Measurements from ENCODE around the gene ASIC4. TPM values are rescaled to one million over a fixed set of nuclear protein-coding genes. Genes with fewer than 3 reads are reported as not detected.

The ASIC4 gene
- total RNA-seq, 8 experiments from 2014 or later = 0.31 to 83.2 (median 19.4) TPM

DNA sequence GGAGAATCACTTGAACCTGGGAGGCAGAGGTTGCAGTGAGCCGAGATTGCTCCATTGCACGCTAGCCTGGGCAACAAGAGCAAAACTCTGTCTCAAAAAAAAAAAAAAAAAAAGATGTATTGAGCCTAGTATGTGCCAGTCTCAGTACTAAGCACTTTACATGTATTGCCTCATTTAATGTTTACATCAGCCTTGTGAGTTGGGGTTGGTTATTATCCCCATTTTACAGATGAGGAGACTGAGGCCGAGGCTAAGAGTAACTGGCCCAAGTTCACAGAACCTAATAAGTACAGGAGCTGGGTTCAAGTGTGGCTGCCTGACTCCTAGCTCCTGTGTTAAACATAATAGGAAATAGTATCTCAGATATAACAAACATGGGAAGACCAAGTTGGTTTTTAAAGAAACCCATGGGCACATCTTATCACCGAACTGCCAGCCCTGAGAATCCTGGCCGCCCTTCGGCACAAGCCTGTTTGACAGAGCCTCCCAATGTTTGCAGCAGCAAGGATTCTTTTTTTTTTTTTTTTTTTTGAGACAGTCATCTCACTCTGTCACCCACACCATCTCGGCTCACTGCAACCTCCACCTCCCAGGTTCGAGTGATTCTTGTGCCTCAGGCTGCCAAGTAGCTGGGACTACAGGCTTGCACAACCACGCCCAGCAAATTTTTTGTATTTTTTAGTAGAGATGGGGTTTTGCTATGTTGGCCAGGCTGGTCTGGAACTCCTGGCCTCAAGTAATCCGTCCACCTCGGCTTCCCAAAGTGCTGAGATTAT is 39.8 kb upstream of the ASIC4 start:
- in situ Hi-C loops (cut with MboI; ENCODE audit: low pct_unique_long_range_greater_than_20kb in 2 of 9, low sequenced_read_pairs in 9 of 9, unreplicated experiment in 9 of 9) = loop anchor here in 1 of 9 experiments (10.0 kb wide), 1 partner anchor 60 kb away; no protein-coding TSS in a partner anchor
- no peak overlapping the region for H3K27ac ChIP-seq
- H3K4me3 ChIP-seq = no peak overlapping the region
- no peak for ATAC-seq (replicated peaks in 6 of 8)
- peaks cover 26 to 38% of the 10 kb centered on the region in 2 donors for H3K4me1 ChIP-seq (replicated peaks in 1 of 2)
- 61 to 100% (median 83%) methylated on average over 1 to 8 of the region's 11 CpGs; no CpG with 5 or more reads in 1 of the 10 experiments for WGBS, 10 experiments

DNA sequence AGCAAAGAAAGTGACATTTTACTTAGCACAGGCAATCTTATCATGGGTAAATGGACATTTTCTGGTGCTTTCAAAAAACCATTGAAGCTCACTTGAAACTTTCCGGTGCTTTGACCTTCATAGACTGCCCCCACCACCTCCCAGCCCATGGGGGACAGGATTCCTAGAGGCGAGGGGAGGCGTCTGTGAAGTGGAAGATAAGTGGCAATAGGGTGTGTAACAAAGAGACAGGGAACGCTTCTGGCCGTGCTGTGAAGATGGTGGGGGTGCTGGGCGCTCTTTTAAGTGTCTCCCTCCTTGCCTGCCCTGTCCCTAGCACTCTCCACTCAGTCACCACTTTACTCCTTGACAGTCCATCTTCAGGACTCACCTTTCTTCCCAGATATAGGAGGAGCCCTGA is 39.0 kb upstream of the ASIC4 start:
- no peak overlapping the region for H3K4me3 ChIP-seq
- peak overlapping the region in 1 of 2 donors; percentile 39 for H3K27ac ChIP-seq
- WGBS, 10 experiments = 41 to 100% (median 64%) methylated on average over 1 to 5 of the region's 6 CpGs; no CpG with 5 or more reads in 3 of the 10 experiments
- H3K4me1 ChIP-seq (replicated peaks in 1 of 2) = peaks cover 26 to 36% of the 10 kb centered on the region in 2 donors
- no peak for ATAC-seq (replicated peaks in 6 of 8)
- in situ Hi-C loops (cut with MboI; ENCODE audit: low pct_unique_long_range_greater_than_20kb in 2 of 9, low sequenced_read_pairs in 9 of 9, unreplicated experiment in 9 of 9) = loop anchor here in 1 of 9 experiments (10.0 kb wide), 1 partner anchor 60 kb away; no protein-coding TSS in a partner anchor

DNA sequence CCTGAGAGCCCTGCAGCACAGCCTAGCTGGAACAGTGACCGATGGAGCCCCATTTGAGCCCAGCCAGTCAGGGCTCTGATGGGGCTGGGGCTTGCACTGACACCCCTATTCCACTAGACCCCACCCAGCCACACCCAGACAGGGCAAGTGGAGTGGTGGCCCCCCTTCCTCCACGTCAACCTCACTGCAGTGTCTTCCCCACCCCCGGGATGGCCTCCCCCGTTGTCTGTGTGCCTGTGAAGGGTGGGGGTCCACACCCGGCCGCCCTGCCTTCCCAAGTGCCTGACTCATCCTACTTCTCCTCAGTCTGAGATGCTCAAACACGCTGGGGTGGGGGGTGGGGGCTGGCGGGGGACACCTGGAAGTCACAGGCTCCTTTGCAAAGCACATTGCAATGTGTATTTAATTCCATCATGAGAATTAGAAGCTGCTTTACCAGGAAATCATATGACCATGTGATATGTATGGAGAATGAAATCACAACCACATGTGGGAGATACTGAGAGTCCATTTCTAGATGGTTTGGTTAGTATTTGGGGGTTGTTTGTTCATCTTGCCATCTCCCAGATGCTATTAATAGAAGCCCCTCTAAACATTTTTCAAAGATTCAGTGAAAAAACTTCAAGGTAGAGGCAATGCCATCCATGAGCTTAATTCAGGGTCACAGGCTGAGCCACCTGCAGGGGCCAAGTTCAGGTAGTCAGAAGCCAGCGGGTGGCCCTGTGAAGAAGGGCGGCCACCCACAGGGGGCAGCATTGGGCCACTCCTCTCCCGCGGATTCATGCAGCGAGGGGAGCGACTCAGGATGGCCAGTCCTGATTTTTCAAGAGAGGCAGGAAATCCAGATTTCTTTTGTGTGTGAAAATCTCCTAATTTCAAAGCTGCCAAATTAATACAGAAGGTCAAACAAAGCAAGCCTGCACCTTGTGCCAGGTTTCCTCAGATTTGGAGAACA is 38.3 kb upstream of the ASIC4 start:
- H3K4me1 ChIP-seq (replicated peaks in 1 of 2) = peaks cover 23 to 30% of the 10 kb centered on the region in 2 donors
- in situ Hi-C loops (cut with MboI; ENCODE audit: low pct_unique_long_range_greater_than_20kb in 2 of 9, low sequenced_read_pairs in 9 of 9, unreplicated experiment in 9 of 9) = loop anchor here in 1 of 9 experiments (10.0 kb wide), 1 partner anchor 59 kb away; no protein-coding TSS in a partner anchor
- peak overlapping the region in 2 of 5 donors; percentile 8 to 24 for H3K4me3 ChIP-seq
- 0% methylated on average over 3 to 6 of the region's 14 CpGs; no CpG with 5 or more reads in 8 of the 10 experiments for WGBS, 10 experiments
- peak; percentile 68 to 93 (median 78) for ATAC-seq (replicated peaks in 6 of 8)
- H3K27ac ChIP-seq = peak overlapping the region; percentile 74 to 88

DNA sequence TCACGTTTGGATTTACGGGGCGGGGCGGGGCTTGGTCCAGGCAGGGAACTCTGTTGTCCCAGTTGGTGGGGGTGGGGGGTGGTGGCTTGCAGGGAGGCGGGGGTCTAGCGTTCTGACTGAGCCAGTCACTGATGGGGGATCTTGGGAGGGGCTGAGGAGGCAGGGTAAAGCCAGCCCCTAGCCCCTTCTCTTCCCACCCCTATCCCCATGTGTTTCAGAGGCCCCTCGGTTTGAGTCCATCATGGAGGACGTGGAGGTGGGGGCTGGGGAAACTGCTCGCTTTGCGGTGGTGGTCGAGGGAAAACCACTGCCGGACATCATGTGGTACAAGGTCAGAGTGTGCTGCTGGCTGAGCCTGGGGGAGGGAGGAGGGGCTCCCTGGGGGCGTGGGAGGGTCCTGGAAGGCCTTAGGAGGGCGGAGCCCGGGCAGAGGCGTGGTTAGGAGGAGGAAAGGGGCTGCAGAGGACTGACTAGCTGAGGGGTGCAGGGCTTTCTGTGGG is 37.6 kb upstream of the ASIC4 start:
- no CpG with 5 or more reads among the region's 16 CpGs for WGBS, 10 experiments
- Histone ChIP-seq H3K27ac (peak overlapping the region; percentile 74 to 88), H3K4me1 (replicated peaks in 1 of 2) (peaks cover 23 to 27% of the 10 kb centered on the region in 2 donors), H3K4me3 (peak overlapping the region in 2 of 5 donors; percentile 8 to 24)
- ATAC-seq (replicated peaks in 6 of 8) = peak in 7 of 8 experiments; percentile 14 to 86 (median 84)
- in situ Hi-C loops (cut with MboI; ENCODE audit: low pct_unique_long_range_greater_than_20kb in 2 of 9, low sequenced_read_pairs in 9 of 9, unreplicated experiment in 9 of 9) = loop anchor here in 1 of 9 experiments (10.0 kb wide), 1 partner anchor 58 kb away; no protein-coding TSS in a partner anchor

DNA sequence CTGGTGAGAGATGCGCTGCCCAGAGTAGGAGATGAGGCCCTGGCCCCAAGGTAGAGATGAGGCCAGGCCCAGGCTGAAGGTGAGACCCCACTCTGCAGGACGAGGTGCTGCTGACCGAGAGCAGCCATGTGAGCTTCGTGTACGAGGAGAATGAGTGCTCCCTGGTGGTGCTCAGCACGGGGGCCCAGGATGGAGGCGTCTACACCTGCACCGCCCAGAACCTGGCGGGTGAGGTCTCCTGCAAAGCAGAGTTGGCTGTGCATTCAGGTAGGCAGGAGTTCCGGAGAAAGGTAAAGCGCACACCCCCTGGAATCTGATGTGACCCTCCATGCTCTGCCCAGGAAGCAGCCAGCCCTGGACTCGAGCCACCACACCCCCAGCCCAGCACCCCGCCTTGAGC is 37.1 kb upstream of the ASIC4 start:
- ATAC-seq (replicated peaks in 6 of 8) = no peak
- H3K4me3 ChIP-seq = no peak overlapping the region
- WGBS, 10 experiments = 60 to 80% (median 77%) methylated on average over 1 to 9 of the region's 13 CpGs; no CpG with 5 or more reads in 6 of the 10 experiments
- peaks cover 23 to 27% of the 10 kb centered on the region in 2 donors for H3K4me1 ChIP-seq (replicated peaks in 1 of 2)
- peak overlapping the region in 1 of 2 donors; percentile 8 for H3K27ac ChIP-seq
- in situ Hi-C loops (cut with MboI; ENCODE audit: low pct_unique_long_range_greater_than_20kb in 2 of 9, low sequenced_read_pairs in 9 of 9, unreplicated experiment in 9 of 9) = loop anchor here in 1 of 9 experiments (10.0 kb wide), 1 partner anchor 58 kb away; no protein-coding TSS in a partner anchor

DNA sequence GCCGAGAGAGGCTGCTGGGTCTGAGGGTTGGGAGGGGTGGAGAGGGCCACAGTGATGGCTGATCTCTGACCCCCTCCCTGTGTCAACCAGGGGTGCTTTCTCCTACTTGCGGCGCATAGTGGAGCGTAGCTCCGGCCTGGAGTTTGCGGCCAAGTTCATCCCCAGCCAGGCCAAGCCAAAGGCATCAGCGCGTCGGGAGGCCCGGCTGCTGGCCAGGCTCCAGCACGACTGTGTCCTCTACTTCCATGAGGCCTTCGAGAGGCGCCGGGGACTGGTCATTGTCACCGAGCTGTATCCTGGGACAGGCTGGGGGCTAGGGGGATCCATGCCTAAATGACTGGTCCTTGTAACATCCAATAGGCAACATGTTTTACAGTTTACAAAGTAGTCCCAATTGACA is 36.5 kb upstream of the ASIC4 start:
- Histone ChIP-seq H3K4me1 (replicated peaks in 1 of 2) (peaks cover 26 to 28% of the 10 kb centered on the region in 2 donors), H3K27ac (no peak overlapping the region), H3K4me3 (no peak overlapping the region)
- no peak for ATAC-seq (replicated peaks in 6 of 8)
- in situ Hi-C loops (cut with MboI; ENCODE audit: low pct_unique_long_range_greater_than_20kb in 2 of 9, low sequenced_read_pairs in 9 of 9, unreplicated experiment in 9 of 9) = loop anchor here in 1 of 9 experiments (10.0 kb wide), 1 partner anchor 57 kb away; no protein-coding TSS in a partner anchor
- 80 to 100% (median 87%) methylated on average over 1 to 7 of the region's 15 CpGs; no CpG with 5 or more reads in 4 of the 10 experiments for WGBS, 10 experiments

DNA sequence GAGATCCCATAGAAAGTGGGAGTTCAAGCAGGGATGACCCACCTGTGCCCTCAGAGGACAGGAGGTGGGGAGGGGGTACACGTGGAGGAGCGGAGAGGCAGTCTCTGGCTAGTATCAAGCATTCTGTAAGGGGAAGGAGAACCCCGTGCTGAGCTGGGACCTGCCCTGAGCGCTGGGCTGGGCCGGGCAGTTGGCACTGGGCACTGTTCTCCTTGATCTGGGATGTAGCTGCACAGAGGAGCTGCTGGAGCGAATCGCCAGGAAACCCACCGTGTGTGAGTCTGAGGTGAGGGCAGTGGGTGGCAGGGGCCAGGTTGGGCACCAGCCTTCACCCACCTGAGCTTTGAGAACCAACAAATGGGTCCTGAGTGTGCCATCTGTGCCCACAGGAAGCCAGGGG is 35.4 kb upstream of the ASIC4 start:
- Histone ChIP-seq H3K27ac (no peak overlapping the region), H3K4me3 (no peak overlapping the region), H3K4me1 (replicated peaks in 1 of 2) (peaks cover 37 to 39% of the 10 kb centered on the region in 2 donors)
- 32 to 100% (median 64%) methylated on average over 1 to 3 of the region's 8 CpGs; no CpG with 5 or more reads in 3 of the 10 experiments for WGBS, 10 experiments
- ATAC-seq (replicated peaks in 6 of 8) = no peak
- in situ Hi-C loops (cut with MboI; ENCODE audit: low pct_unique_long_range_greater_than_20kb in 2 of 9, low sequenced_read_pairs in 9 of 9, unreplicated experiment in 9 of 9) = loop anchor here in 1 of 9 experiments (10.0 kb wide), 1 partner anchor 56 kb away; no protein-coding TSS in a partner anchor

DNA sequence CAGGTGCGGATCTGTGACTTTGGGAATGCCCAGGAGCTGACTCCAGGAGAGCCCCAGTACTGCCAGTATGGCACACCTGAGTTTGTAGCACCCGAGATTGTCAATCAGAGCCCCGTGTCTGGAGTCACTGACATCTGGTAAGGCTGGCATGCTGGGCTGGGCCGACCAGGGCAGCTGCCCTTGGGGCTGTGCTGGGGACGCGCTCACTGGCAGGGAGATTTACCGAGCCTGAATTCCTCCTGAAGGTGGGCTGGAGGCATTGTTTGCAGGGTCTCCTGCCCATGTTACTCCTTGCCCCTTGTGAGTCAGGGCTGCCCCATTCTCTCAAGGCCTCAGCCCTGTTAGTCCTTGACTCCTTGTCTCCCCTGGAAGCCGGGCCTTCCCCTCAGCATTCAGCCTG is 34.3 kb upstream of the ASIC4 start:
- in situ Hi-C loops (cut with MboI; ENCODE audit: low pct_unique_long_range_greater_than_20kb in 2 of 9, low sequenced_read_pairs in 9 of 9, unreplicated experiment in 9 of 9) = no loop called here
- WGBS, 10 experiments = 58 to 80% (median 71%) methylated on average over 1 to 5 of the region's 8 CpGs; no CpG with 5 or more reads in 7 of the 10 experiments
- H3K27ac ChIP-seq = no peak overlapping the region
- peaks cover 47 to 50% of the 10 kb centered on the region in 2 donors for H3K4me1 ChIP-seq (replicated peaks in 1 of 2)
- ATAC-seq (replicated peaks in 6 of 8) = no peak
- no peak overlapping the region for H3K4me3 ChIP-seq

DNA sequence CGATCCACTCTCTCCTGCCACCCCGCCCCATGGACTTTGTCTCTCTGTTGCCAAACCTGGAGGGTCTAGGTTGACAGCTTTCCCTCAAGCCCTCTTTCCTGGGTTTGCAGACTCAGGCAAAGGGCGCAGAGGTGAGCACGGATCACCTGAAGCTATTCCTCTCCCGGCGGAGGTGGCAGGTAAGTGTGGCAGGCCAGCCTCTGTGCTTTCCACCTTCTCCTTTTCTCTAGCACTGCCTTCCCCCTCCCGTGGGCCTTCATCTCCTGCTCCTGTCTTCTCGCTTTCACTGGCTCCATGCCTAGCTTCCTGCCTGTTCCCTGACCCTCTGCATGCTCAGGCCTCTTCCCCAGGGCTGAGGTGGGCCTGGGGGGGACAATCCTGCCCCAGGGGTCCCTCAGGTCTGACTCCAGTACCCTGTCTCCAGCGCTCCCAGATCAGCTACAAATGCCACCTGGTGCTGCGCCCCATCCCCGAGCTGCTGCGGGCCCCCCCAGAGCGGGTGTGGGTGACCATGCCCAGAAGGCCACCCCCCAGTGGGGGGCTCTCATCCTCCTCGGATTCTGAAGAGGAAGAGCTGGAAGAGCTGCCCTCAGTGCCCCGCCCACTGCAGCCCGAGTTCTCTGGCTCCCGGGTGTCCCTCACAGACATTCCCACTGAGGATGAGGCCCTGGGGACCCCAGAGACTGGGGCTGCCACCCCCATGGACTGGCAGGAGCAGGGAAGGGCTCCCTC is 31.4 kb upstream of the ASIC4 start:
- Histone ChIP-seq H3K27ac (no peak overlapping the region), H3K4me1 (replicated peaks in 1 of 2) (peaks cover 46 to 51% of the 10 kb centered on the region in 2 donors), H3K4me3 (no peak overlapping the region)
- 14 to 100% (median 73%) methylated on average over 1 to 5 of the region's 17 CpGs; no CpG with 5 or more reads in 6 of the 10 experiments for WGBS, 10 experiments
- in situ Hi-C loops (cut with MboI; ENCODE audit: low pct_unique_long_range_greater_than_20kb in 2 of 9, low sequenced_read_pairs in 9 of 9, unreplicated experiment in 9 of 9) = no loop called here
- no peak for ATAC-seq (replicated peaks in 6 of 8)

DNA sequence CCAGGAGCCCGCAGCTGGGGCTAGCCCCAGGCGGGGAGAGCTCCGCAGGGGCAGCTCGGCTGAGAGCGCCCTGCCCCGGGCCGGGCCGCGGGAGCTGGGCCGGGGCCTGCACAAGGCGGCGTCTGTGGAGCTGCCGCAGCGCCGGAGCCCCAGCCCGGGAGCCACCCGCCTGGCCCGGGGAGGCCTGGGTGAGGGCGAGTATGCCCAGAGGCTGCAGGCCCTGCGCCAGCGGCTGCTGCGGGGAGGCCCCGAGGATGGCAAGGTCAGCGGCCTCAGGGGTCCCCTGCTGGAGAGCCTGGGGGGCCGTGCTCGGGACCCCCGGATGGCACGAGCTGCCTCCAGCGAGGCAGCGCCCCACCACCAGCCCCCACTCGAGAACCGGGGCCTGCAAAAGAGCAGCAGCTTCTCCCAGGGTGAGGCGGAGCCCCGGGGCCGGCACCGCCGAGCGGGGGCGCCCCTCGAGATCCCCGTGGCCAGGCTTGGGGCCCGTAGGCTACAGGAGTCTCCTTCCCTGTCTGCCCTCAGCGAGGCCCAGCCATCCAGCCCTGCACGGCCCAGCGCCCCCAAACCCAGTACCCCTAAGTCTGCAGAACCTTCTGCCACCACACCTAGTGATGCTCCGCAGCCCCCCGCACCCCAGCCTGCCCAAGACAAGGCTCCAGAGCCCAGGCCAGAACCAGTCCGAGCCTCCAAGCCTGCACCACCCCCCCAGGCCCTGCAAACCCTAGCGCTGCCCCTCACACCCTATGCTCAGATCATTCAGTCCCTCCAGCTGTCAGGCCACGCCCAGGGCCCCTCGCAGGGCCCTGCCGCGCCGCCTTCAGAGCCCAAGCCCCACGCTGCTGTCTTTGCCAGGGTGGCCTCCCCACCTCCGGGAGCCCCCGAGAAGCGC is 30.6 kb upstream of the ASIC4 start:
- no peak overlapping the region for H3K27ac ChIP-seq
- WGBS, 10 experiments = 0 to 40% (median 10%) methylated on average over 1 to 2 of the region's 58 CpGs; no CpG with 5 or more reads in 7 of the 10 experiments
- in situ Hi-C loops (cut with MboI; ENCODE audit: low pct_unique_long_range_greater_than_20kb in 2 of 9, low sequenced_read_pairs in 9 of 9, unreplicated experiment in 9 of 9) = no loop called here
- peak; percentile 27 to 59 (median 54) for ATAC-seq (replicated peaks in 6 of 8)
- H3K4me1 ChIP-seq (replicated peaks in 1 of 2) = peaks cover 45 to 47% of the 10 kb centered on the region in 2 donors
- H3K4me3 ChIP-seq = peak overlapping the region in 3 of 5 donors; percentile 15 to 19 (median 16)

Measured in motor neuron (in vitro differentiated cells).